Fibroblast of skin of left quadriceps (primary cell): Measurements from ENCODE around the gene PAAF1.

Source experiments
- DNase-seq, 2 experiments: peaks; one replicate each; pipeline ENCODE4 v3.0.0-alpha.2; 2013; ENCODE audit warnings: low read depth in 2 of 2

The PAAF1 gene

DNA sequence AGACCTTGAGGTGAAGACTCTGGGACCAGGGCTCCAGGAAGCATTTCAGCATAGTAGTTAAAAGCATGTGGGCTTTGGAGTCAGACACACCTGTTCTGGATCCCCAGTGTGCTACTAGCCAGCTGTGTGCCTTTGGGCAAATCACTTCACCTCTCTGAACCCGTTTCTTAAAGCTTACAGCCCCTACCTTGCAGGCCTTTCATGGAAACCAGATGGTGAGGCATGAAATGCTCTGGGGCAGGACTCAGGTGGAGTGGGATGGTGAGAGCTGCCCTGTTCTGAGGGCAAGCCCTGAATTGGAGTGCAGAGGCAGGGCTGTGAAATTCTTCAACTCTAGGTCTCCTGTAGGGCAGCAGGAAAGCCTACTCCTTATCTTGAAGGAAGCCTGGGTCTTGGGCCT lies 95.4 kb downstream of the PAAF1 start:
- no peak for DNase-seq

DNA sequence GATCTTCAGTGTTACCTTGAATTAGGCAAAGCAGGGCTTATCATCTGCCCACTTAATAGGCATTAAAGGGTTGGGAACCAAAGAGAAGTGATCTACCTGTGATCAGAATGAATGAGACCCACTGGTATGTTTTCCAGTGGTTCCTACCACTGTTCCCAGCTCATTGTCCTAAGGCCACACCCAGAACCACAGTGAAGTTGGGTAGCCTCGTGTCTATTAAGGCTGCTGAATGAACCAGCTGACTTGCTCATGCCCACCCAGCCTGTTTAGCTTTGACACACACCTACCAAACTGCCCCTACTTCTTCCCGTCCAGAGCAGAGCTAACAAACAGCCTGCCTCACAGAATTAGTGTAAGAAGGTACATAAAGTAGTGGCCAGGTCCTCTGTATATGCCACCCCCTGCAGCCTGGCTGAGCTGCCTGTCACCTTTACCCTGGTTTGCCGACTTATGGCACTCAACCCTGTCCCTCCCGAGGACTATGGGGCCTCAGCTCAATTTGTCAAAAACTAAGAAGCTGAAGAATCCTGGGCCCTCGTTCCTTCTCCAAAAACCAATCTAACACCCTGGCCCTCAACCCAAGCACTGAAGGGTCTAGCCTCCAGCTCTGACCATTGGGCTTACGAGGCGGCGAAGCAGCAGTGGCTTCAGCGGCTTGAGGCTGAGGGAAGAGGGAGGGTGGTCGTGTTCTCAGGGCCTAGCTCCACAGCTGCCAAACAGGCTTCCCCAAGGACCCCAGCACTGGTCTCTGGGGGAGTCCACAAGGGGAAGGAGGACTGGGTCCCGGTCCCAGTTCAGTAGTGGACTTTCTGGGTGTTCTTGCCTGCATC lies 96.0 kb downstream of the PAAF1 start:
- DNase-seq: no peak

DNA sequence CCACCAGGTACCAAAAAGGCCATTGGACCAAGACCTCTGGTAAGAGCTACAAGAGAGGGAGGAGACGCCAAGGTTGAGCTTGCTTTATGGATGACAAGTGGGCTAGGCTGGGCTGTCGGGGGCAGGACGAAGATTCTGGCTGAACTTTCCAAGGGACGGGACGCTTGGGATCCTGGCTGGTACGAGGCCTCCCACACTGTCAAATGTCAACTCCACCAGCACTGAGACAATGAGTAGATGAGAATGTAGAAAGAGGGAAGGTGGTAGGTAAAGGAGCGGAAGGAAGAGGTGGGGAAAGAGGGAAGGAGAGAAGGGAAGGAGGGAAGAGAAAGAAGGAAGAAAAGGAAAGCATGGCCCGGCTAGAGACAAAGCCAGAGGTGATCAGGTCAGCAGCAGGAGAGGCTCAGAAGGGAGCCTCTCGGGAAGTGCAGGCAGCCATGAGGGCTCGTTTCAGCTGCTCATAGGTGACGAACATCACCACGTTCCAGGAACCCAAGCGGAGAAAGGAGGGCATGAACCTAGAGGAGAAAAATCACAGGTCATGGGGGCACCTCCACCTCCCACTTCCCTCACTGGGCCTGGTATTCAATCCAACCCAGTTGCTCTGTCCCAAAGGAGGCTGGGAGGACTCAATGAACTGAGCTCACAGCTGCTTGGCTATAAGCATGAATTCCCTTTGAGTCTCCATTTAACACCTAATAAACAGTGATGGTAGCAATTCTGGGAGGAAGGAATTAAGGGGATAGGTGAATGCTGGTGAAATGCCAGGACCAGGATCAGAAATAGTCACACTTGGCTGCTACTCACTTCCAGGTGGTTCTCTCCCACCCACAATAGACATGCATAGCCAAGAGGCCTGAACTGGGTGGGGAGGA lies 98.0 kb downstream of the PAAF1 start:
- no peak for DNase-seq

DNA sequence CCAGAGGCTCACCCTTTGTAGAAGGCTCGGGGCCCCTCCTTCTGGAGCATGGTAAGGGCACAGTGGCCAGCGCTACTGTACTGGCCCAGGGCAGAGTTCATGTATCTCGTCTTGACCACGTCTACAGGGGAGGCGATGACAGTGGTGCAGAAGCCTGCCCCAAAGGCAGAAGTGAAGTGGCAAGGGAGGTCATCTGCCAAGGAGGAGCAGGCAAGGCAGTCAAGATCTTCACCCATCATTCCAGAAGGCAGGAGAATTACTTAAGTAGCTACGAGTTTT lies 98.6 kb downstream of the PAAF1 start:
- no peak for DNase-seq

DNA sequence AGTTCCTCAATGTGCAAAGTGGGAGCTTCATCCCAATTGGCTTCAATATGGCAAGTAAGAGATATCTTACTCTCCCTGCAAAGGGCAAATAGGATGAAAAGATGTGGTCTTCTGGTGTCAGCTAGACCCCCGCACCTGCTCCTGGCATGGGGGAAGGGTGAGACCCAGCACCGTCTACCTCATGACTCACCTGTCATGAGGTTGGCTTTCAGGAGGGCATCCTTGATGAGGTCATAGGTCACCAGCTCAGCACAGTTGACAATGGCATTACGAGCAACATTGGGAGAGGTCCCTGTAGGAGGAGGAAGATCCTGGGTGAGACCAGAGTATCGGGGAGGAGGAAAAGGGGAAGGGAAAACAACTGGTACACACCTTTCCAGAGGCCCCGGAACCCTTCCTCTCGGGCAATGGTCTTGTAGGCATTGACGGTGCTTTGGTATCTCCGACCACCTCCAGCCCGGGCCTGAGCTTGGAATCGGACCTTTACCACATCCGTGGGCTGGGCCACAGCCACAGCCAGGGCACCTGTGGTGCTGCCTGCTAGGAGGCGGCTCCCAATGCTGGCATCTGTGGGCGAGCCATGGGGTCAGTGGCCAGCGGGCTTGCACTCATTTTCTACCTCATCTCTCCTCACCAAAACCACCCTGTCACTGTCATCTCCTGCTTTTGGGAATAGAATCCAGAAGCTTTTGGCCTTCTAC lies 99.8 kb downstream of the PAAF1 start:
- DNase-seq: no peak

DNA sequence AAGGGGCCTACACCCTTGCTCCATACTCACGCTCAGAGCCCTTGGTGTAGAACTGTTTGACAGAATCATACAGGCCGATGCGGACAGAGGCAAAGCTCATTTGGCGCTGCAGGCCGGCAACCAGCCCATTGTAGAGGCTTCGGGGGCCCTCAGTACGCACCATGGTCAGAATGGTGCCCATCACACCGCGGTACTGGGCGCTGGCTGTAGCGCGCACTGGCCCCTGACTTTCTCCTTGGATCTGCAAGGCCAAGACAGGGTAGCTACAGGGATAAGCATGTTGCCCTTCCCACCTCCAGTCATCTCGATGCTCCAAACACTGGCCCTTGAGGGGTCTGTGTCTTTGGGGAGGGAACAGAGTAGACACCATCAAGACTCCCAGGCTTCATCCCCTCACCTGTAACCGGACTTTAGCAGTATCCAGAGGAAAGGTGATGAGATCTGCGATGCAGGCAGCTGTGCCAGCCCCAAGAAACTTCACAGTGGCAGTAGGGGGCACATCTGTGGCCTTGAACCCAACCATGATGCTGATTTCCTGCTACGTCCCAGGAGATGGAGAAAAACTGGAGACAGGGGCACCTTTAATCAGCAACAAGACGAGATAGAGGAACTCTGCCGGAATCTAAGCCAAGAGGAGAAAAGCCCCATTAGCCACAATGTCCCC lies 101.2 kb downstream of the PAAF1 start:
- no peak for DNase-seq

DNA sequence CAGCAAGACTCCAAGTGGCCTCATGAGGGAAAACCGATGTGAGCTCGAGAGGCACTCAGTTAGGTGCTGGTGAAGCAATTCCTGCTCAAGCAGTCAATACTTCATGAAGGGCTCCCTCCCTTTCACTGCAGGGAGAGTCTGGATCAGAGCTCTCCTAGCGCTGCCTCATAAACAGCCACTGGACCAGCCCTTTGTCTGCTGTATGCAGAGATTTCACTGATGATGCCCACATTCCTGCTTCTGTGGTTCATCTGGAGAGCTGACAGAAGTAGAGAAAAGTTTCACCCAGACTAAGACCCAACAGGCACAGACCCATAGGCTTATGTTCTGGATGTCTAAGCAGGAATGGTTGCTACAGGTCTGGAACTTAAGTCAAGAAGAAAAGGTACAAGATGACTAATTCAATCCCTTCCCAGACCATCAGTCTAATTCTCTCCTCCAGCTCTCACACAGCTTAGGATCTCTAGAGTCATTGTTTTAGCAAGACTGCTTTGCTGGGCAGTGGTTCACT lies 101.8 kb downstream of the PAAF1 start:
- no peak for DNase-seq

DNA sequence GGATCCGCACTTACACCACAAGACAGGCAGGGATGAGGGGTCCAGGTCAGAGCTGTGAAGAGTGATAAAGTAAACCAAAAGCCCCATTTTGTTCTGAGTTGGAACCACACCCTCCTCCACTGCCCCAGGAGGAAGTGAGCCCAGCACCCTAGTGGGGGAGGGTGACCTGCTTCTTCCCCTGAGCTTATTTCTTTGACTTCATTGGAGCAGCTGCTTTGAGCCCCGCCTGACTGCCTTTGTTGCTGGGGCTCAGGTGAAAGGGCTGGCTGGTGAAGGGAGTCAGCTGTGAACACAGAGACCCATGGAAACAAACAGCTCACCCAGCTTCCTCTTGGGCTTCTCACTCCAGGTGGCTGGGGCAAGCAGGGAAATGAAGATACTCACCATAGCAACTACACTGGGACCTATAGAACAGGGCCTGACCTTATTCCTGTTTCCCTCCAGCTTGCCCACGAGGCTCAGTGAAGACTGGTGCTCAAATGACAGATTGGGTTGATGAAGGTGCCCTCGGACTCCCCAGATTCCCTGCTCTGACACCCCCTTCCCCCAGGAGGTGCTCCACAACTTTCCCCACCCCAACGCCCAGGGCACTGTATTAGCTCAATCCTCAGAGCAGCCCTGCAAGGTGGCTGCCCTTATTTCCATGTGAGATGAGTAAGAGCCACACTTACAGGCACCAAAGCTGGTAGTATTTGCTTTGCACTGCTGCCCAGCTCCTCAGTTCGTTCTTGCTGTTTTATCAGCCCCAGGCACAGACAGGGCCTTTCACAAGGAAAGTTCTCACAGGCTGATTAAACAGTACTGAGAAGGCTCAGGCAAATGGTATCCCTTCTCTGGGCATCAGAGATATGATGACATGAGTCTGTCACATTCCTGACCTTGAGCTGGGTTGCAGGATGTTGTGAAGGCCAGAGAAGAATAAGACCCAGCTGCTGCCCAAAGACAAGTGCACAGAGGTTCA lies 103.5 kb downstream of the PAAF1 start:
- DNase-seq: no peak
